TTC549 (cell line): ENCODE results near the gene MOCS1.

Experiments
- FAIRE-seq: peaks from 2 replicates; lab custom pipeline; 2012; peaks lifted over from hg19 to GRCh38; lab: Jason Lieb, UNC

MOCS1 gene

DNA sequence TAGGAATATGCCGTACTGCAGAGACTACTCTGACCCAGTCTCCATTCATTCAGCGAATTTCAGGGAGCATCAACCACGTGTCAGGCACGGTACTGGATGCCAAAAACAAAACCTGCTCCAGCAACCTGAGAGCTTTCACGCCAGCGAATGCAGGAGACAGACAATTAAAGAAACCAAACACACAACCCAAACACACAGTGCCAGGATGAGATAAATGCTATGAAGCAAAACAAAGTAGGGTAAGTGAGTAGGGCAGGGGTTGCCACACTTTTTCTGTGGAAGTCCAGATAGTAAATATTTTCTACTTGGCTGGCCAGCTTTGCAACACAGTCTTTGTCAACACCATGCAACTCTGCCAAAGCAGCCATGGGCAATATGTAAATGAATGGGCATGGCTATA lies 10.0 kb downstream of the MOCS1 start:
- FAIRE-seq, result no peak

DNA sequence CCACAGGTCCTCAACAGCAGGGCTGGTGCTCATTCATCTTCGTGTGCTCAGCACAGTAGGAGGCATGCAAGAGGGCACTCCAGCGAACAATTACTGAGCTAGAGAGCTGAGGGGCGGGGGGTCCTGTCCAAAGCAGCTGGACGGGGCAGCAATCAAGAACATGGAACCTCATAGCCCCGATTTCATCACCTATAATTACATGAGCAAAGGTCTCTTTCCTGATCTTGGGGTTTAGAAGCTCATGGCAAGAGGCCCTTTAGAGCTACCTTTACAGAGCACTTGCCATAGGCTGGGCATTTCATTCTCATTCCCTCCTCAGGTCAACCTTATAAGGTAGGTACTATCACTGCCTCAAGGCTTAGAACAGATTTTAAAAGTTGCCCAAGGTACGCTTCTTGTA lies 10.4 kb downstream of the MOCS1 start:
- FAIRE-seq, result no peak

DNA sequence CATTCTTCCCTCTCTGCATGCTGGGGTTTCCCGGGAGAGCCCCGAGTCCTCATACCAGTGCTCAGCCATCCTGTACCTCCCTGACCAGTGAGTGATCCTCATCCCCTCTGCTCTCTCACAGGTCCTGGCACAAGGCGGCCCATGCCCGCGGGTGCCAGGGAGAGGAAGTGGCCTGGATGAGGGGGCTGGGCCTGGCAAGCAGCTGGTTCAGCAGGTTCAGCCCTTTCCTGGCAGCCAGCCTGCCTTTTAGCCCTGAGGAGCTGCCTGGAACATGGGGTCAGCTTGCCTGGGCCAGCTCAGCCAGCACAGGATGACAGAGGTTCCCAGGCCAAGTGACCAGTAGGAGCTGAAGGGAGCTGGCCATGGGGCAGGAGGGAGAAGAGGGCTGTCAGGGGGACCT lies 10.9 kb downstream of the MOCS1 start:
- FAIRE-seq, result no peak

DNA sequence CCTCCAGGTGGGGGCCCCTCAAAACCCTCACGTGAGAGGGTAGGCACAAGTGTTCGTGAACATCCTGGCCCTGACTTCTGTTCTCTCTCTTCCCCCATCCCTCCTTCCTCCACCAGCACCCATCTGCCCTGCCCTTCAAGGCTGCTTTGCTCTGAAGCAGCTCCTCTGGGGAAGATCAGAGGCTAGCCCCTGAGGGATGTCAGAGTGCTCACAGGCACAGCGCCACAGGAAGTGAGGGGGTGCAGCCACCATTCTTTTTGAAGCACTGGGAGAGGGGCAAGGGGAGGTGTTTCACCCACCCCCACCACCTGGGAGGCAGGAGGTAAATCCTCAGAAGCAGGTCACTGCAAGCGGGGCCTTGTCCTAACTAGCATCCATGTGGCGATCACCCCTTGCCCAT lies 11.4 kb downstream of the MOCS1 start:
- FAIRE-seq, result no peak

DNA sequence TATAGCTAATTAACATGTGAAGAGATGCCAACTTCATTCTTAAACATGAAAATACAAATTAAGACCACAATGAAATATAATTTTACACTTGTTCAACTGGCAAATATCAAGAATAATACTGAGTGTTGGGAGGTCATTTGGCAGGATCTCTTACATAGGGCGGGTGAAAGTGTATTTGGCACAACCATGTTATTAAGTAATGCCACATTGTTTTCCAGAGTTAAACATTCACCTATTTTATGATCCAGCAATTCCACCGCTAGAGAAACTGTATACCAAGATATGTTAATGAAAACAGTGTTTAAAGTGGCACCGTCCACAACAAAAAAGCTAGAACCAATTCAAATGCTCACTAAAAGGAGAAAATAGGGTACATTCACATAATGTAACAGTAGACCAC lies 14.1 kb downstream of the MOCS1 start:
- no peak for FAIRE-seq

DNA sequence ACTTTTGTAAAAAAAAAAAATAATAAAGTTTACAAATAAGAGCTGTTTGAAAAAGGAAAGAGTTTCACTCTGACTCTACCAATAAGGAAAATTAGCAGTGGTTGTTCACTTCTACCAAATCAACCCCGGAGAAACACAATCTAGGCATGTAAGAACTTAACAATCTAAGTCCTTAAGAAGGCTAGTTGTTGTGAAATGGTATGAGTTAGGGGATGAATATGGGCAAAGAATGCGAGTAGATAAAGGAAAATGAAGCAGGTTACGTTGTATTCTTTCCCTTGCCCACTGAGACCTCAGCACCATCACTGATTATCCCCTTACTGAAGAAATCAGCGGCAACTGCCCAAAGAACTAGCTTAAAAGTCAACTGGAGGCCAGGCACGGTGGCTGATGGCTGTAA lies 15.4 kb downstream of the MOCS1 start:
- FAIRE-seq, result no peak

DNA sequence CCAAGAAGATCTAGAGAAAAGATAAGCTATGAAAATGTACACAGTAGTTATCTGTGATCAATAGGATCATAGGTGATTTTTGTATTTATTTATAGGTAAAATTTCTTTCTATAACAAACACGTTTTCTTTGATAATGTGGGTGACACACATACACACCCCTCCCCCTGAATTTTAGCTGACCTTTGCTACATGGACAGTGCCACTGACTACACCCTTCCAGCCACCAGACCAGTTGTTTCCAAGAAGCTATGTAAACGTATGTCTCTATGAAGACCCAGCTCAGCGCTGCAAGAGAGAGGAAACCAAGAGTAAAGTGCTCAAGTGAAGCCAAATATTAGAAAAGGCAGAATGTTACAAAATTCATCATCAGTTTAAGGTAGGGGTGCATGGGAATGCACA lies 16.3 kb downstream of the MOCS1 start:
- no peak for FAIRE-seq

DNA sequence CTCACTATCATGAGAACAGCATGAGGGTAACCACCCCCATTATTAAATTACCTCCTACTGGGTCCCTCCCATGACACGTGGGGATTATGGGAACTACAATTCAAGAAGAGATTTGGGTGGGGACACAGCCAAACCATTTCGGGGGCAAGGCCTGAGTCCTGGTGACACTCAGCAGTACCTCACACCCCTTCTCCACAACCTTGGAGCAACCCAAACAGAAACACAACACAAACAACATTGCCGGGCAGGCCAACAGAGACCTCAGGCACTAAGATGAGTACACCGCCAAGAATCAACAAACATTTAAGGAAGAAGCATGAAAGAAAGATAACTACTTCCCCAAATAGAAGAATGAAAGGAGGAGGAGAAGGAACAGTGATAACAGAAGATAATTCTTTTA lies 16.9 kb downstream of the MOCS1 start:
- no peak for FAIRE-seq

DNA sequence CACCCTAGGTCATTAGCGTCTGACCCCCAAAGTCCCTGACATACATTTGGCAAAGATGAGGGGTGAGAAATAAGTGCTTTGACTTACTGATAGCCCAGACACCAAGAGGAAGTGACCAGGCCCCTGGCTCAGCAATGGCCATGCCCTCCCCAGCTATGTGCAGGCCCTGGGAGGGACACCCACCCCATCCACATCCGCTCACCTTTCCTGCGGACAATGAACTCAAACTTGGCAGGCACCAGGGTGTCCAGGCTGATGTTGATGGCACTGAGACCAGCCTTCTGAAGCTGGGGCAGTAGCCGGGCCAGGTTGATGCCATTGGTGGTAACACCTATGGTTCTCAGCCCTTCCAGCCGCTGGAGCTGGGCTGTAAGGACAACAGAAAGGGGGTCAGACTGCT lies 18.4 kb downstream of the MOCS1 start:
- FAIRE-seq, result no peak

DNA sequence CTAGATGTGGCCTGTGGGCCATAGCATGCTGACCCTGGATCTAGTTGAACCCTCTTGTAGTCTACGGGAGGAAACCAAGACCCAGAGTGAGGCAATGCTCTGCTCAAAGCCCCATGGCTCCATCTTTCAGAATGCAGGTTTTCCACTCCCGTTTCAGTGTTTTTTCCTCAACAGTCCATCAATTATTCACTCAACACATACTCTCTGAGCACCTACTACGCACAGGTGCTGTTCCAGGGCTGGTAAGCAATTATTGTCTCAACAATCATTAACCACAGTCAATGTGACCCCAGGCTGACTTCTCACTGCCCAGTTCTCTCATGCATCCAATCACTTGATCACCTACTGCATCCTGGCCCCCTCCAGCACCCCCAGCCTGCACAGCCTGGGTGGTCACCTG lies 20.0 kb downstream of the MOCS1 start:
- FAIRE-seq, result no peak

DNA sequence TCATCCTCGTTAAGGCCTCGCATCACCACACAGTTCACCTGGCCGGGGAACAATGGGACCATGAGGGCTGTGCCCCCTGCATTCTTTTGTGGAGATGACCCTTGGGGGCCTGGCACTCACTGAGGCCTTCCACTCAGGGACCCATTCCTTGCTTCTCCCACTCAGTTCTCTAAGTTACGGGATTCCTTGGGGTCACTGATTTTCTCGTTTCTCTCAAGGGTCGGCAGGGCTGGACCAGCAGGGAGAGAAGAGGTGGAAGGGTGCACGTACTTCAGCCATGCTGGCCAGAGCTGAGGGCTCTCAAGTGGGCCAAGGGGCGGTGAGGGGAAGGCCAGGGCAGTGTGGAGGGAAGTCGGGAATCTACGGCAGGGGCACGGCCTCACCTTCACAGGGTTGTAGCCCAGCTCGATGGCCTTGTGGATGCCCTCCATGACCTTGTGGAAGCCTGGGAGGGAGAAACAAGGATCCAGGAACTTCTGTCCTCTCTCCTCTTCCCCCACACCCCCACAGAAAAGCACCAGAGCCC lies 20.8 kb downstream of the MOCS1 start:
- no peak for FAIRE-seq

DNA sequence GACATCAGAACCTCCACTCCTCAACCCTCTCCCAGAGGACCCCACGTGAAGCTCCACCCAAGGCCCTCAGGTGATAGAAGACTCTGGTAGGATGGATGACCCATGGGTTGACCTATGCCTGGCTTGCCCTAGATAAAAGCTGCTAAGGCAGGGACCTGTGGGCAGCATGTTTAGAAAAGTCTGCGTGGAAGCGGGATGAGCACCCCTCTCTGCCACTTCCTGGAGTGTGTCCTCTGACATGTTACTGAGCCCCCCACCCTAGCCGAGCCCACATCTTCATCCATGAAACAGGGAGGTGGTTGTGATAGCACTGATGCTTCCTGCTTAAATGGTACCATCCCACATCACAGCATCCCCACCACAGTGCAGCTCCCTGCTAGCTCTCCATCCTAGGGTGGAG lies 21.8 kb downstream of the MOCS1 start:
- no peak for FAIRE-seq

DNA sequence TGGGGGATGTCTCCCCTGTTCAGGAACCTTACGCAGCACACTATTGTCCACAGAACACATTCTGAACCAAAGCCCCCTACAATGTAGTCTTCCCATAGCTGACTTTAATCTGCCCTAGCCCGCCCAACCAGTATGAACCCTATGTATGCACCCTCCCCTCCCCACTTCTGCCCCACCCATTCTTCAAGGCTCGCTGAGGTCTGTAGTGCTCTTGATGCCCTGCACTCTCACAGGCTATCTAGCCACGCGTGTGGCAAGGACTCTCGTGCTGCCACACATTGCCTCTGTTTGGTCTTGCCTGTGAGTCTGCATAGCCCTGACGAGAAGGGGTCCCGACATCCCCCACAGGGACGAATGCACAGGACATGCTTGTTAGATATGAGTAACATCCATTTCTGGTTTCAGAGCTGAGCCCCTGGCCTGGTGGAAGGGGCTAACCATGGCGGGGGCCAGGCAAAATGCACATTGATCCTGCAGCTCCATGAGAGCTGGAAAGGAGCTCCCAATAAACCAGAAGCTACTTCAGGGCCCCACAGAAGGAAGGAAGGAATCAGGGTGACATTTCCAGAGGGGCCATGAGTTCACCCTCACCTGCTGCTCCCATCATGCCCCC lies 22.6 kb downstream of the MOCS1 start:
- no peak for FAIRE-seq

DNA sequence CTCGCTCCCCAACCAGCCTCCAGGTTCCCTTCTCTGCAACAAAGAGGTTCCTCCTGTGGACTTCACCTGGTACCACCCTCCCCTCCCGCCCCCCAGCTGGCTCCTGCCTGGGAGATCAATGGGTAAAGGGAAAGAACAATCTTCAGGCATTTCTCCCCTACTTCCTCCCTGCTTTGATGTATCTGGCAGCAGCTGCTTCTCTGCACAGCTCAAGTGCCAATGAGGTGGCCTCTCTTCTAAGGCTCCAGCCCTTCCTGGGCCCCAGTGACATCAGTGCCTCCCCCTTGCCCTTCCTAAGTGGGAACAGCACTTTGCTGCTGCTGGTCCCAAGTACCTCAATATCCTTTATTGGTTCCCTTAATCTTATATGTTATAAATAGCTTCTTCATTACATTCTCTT lies 23.5 kb downstream of the MOCS1 start:
- FAIRE-seq, result no peak

DNA sequence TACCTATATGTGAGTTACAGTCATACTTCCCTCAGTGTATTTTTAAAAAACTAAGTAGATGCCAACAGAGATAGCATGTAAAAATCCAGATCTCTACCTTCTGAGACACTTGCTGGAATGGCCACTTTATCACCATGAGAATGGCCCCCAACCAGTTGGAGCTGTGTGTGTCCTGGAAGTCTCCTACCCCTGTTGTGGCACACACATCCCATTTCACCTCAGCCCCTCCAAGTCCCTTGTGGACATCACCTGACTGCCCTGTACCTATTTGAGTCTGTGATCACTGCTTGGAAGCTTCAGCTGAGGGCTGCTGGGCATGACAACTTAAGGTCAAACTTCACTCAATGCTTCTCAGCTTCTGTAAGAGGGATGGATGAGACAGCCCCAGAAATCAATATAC lies 24.1 kb downstream of the MOCS1 start:
- no peak for FAIRE-seq

DNA sequence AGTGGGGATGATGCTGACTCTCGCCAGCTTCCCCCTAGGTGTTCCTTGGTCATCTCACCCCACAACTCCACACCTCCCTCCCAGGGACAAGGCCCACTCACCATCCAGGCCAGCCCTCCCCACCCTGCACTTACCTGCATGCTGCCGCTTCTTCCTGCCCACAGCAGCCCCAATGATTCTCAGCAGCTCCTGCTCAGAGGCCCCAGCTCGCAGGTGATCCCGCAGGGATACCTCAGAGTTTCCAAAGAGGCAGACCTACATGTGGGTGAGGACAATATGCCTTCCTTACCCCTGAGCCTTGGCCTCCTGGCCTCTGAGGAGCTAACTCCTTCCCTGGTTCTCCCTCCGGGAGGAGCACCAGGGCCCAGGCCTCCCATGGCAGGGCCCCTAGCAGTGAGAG lies 24.6 kb downstream of the MOCS1 start:
- FAIRE-seq, result no peak

DNA sequence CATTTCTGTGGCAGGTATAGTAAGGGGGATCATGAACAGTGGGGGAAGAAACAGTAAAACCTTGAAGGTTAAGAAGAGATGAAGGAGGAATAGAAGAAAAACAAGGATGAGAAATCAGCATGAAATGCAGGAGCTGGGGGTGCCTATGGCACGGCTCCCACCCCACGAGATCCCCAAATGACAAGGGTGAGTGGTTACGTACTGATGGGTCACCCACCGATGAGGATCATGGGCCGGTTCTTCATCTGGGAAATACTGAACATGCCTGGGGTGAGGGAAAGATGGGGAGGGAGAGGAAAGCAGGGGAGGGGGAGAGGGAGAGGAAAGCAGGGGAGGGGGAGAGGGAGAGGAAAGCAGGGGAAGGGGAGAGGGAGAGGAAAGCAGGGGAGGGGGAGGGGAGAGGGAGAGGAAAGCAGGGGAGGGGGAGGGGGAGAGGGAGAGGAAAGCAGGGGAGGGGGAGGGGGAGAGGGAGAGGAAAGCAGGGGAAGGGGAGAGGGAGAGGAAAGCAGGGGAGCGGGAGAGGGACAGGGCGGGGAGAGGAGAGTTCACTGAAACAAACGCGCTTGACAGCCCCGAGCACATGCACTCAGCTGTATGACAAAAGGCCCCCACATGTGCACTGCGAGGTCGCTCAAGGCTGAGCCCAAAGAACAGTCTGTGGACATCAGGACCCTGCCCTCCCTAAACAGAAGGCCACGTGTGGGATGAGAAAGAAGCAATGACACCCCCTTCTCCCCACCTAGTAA lies 25.3 kb downstream of the MOCS1 start:
- no peak for FAIRE-seq

DNA sequence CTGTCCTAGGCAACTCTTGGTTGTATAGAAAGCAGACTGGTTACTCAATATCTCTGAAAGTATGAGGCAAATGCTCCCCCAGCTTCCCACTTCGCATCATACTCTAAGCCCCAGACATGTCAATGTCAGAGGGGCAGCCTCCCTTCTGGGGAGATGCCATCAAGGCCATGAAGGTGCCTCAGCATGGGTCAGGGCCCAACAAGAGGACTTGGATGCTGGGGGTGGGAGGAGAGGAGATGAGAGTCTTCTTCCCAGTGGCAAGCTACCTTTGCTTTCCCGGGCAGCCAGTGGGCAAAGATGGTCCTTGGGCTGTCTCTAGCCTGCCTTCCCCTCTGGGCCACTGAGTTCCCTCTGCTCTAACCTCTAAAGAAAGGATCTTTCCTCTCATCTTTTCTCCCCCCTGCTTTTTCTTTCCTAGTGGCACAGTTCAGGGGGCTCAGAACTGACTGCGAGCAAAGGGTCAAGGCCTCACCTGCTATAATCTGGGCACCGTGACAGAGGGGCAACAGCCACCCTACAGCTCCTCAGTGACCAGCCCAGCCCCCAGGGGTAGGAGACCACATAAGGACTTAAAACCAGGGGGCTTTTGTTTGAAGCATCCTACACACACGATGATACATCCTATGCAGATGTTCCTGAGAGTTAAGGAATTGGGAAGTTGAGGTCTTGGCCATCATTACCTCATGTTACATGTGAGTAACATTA lies 26.2 kb downstream of the MOCS1 start:
- no peak for FAIRE-seq

DNA sequence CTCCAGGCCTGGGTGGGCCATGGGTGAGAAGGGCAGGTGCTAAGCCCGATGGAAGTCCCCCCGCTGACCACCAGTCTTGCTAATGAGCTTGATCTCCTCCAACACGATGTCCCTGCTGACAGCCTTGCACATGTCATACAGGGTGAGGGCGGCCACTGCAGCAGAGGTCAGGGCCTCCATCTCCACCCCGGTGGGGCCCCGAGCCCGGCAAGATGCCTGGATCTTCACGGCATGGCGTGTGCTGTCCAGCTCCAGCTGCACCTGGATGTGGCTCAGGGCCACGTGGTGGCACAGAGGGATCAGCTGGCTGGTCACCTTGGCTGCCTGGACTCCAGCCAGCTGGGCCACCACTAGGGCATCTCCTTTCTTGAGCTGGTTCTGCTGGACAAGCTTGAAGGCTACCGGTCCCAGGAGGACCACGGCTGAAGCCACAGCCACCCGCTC lies 27.9 kb downstream of the MOCS1 start:
- FAIRE-seq, result no peak

DNA sequence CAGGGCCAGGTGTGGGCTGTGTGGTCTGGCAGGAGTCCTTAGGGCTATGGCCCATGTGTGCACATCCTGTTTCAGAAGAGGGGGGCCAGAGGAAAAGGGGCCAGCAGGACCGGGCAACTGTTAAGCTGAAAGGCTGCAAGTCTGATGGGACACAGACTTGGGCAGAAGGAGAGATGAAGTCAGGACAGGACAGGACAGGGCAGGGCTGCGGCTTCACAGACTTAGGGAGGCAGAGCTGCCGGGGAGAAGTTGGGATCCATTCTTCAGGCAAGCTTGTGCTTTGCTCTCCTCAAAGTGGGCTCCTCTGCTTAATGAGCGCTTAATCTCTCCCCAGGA lies 28.7 kb downstream of the MOCS1 start:
- FAIRE-seq, result no peak

DNA sequence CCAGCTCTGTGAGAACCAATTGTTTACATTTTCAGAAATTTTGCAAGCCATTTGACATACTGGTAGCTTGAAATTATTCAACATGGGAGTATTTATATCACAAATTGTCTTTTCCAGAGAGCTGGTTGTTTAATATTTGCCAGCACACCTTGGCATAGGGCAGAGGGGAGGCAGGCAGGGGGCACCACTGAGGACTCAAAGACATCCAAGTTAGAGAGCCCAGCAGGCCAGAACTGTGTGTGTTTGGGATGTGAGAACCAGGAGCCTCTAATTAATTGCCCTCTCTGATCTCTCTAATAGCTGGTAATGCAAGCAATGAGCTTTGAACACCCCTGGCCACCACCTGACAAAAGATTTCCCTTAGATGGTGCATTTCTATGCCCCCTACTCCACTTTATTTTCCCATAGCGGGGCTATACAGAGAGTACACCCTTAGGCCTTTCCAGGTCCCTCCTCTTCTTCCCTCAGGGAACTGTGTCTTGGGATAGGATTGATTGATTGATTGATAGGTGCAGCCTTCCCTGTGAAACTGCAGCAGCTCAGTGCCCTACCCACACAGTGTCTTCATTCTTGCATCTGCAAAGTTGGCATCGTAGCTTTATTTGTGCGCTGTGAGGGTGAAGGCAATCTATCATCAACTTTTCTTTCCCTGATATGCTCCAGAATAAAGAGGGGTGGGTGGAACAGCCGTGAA lies 29.2 kb downstream of the MOCS1 start:
- FAIRE-seq, result no peak

DNA sequence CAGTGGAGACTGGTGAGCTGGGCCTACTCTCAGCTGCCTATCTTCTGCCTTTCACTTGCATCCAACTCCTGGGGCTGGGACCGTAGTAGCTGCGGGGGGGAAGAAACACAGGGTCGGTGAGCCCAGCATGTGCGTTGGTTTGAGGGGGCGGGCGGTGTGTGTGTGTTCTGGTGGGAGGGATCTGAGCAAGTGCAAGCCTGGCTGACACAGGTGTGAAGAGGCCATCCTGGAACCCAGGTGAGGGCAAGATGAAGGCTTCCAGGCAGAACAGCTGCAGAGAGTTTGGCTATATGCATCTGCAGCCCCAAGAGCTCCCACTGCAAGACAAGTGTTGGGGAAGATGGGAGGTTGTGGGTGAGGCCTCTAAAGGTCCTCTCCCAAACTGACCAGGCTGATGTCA lies 30.6 kb downstream of the MOCS1 start:
- FAIRE-seq, result no peak
